H1 (cell line): ENCODE measurements around the gene NIPAL1.

Experiments used
- CHD2 ChIP-seq: IDR thresholded peaks from 2 replicates; pipeline ENCODE4 v1.6.1; 2012; ENCODE audit warnings: low read length, improper control_type of control experiment
- CTCF ChIP-seq, 3 experiments: IDR thresholded peaks; 1 replicate in 2 of 3; 2 replicates in 1 of 3; pipeline versions ENCODE4 v1.5.1 to v1.6.1; 2011; ENCODE audit warnings: low read length in 3 of 3, mild to moderate bottlenecking in 3 of 3, inconsistent platforms in 2 of 3, low read depth in 1 of 3, moderate library complexity in 1 of 3; ENCODE audit not compliant: insufficient read depth in 1 of 3; ENCODE audit errors: control extremely low read depth in 1 of 3
- NRF1 ChIP-seq: IDR thresholded peaks from 2 replicates; pipeline ENCODE4 v1.6.1; 2011; ENCODE audit warnings: mild to moderate bottlenecking, low read depth, low read length, improper control_type of control experiment
- POLR2A ChIP-seq, 2 experiments: IDR thresholded peaks; 1 replicate in 1 of 2; 2 replicates in 1 of 2; pipeline ENCODE4 v1.6.1; 2011; ENCODE audit warnings: low read depth in 2 of 2, low read length in 2 of 2, mild to moderate bottlenecking in 2 of 2; ENCODE audit errors: control extremely low read depth in 1 of 2
- POLR2AphosphoS5 ChIP-seq: IDR thresholded peaks from 2 replicates; pipeline ENCODE4 v1.6.1; 2011; ENCODE audit warnings: low read depth, low read length
- SIN3A ChIP-seq, 2 experiments: IDR thresholded peaks in 1 of 2; conservative IDR thresholded peaks in 1 of 2; 2 replicates each; pipeline ENCODE4 v1.6.1; 2011 to 2012; ENCODE audit warnings: low read length in 2 of 2, improper control_type of control experiment in 1 of 2, low read depth in 1 of 2, mild to moderate bottlenecking in 1 of 2
- SUZ12 ChIP-seq: fragments of 200-600 bp; sonication (generic); IDR thresholded peaks from 2 replicates; pipeline ENCODE4 v1.6.1; 2012; ENCODE audit warnings: mild to moderate bottlenecking, inconsistent platforms, low read length, moderate library complexity, mixed read lengths
- TAF1 ChIP-seq: IDR thresholded peaks from 2 replicates; pipeline ENCODE4 v1.6.1; 2011; ENCODE audit warnings: mild to moderate bottlenecking, low read depth, low read length
- USF2 ChIP-seq: IDR thresholded peaks from 2 replicates; pipeline ENCODE4 v1.6.1; 2011; ENCODE audit warnings: low read length, improper control_type of control experiment

- TF ChIP-seq SUZ12 (no peak), CHD2 (no peak), POLR2AphosphoS5 (no peak), CTCF (IDR thresholded peaks at IDR 0.05; ENCODE audit: control extremely low read depth in 1 of 3, insufficient read depth in 1 of 3, low read depth in 1 of 3, low read length in 3 of 3) (no peak), USF2 (no peak), SIN3A (conservative IDR thresholded peaks at IDR 0.05 in 1 of 2, IDR thresholded peaks at IDR 0.05 in 1 of 2; ENCODE audit: low read depth in 1 of 2, low read length in 2 of 2) (no peak), POLR2A (IDR thresholded peaks at IDR 0.05; ENCODE audit: control extremely low read depth in 1 of 2, low read depth in 2 of 2, low read length in 2 of 2) (no peak), NRF1 (no peak), TAF1 (no peak)
Observed at GRCh38 chr4:48046059-48046458, 29.5 kb downstream of the NIPAL1 start.
